Inferior parietal cortex (tissue), 1 donor: ENCODE data around the gene TGFBI.

ENCODE experiments used
- DNase-seq: peaks from one replicate; pipeline ENCODE4 v3.0.0-alpha.2; 2016; ENCODE audit errors: extremely low spot score

Gene TGFBI

GRCh38 chr5:136063778-136064465 lies 35.1 kb downstream of the TGFBI start:
- no peak for DNase-seq

DNA sequence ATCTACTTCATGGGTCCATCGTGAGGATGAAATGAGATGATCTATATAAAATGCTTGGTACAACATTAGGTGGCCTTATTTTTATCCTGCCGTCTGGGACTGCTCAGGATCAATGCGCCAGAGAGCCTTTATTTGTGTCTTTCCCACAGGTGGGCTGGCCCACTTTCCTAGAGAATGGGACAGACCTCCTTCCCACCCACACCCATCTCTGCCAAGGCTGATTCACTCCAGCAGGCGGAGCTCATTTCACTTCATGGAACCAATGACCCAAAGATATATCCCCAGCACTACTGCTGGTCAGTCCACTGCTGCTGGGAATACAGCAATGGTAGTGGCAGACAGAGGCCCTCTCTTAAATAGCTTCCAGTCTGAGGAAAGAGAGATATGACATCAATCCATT lies 35.7 kb downstream of the TGFBI start:
- DNase-seq = no peak

GRCh38 chr5:136065588-136065987 lies 36.8 kb downstream of the TGFBI start:
- DNase-seq = no peak

- no peak for DNase-seq
Measured at GRCh38 chr5:136066661-136067271, 38.0 kb downstream of the TGFBI start.

- no peak for DNase-seq
Measured at GRCh38 chr5:136067422-136067821, 38.6 kb downstream of the TGFBI start.

DNA sequence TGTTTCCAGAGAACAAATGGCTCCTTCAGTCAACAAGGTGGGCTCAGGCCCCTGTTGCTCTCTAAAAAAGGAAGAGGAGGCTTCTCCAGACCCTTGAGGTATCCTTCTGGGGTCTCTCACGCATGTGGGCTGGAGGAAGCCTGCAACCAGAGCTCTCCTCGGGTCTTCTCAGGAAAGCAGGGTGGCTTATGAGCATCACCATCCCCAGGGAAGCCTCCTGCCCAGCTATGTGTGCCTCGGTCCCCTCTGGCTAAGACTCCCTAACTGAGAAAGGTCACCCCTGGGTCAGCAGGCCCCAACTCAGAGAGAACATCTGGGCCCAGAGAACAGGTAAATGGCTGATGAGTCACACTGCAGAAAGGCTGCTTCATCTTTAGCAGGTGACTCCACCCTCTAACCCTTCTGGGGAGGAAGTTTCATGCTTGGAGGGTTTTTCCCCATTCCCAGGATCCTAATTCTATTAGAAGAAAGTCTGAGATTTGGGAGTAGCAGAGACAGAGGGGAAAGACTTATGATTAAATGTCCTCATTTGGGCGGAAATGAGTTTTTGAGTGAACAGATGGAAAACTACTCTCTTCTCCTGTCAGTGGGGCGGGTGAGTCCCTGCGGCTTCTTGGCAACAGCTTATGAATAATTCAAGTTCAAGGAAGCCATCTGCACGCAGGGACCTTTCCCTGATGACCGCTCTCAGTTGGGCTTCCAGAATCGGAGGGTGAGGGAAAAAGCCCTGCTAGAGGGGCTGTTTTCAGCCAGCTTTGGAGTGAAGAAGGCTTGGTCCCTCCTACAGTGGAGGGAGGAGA lies 41.9 kb downstream of the TGFBI start:
- DNase-seq = no peak

GRCh38 chr5:136073714-136074529 lies 45.1 kb downstream of the TGFBI start:
- no peak for DNase-seq

GRCh38 chr5:136075466-136075891 lies 46.7 kb downstream of the TGFBI start:
- DNase-seq = no peak

DNA sequence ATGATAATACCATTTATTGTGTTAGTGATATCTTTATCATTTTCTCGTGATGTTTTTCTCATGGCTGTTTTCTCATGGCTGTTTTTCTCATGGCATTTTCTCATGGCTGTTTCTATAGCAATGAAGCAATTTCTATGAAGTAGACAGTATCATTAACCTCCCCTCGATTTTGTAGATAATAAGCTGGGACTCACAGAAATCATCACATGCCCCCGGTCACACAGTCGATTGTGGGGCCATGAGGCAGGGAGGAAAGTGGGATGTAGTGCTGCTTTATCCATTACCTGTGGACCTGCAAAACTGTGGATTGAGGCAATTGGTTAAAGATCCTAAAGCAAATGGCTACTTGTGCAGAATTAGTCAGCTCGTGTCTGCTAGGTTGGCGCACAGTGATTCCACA lies 47.3 kb downstream of the TGFBI start:
- DNase-seq = no peak

- no peak for DNase-seq
Measured at GRCh38 chr5:136076881-136077445, 48.2 kb downstream of the TGFBI start.

- no peak for DNase-seq
Measured at GRCh38 chr5:136079195-136079985, 50.6 kb downstream of the TGFBI start.

DNA sequence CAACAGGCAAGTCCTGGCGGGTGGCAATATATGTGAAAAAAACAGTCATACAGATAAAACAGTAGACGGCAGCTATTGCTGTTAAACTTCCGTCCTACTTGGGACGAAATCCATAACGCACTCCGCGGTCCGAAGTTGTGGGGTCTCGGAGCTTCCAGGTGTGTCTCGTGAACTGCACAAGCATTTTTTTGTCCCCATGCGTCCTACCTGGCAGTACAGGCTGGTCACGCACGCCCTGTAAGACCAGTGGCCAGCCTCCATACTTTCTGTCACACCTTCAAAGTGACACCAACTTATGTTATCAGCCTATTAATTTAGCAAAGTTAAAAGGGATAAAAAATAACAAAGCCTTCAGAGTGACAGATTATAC lies 51.3 kb downstream of the TGFBI start:
- no peak for DNase-seq

DNA sequence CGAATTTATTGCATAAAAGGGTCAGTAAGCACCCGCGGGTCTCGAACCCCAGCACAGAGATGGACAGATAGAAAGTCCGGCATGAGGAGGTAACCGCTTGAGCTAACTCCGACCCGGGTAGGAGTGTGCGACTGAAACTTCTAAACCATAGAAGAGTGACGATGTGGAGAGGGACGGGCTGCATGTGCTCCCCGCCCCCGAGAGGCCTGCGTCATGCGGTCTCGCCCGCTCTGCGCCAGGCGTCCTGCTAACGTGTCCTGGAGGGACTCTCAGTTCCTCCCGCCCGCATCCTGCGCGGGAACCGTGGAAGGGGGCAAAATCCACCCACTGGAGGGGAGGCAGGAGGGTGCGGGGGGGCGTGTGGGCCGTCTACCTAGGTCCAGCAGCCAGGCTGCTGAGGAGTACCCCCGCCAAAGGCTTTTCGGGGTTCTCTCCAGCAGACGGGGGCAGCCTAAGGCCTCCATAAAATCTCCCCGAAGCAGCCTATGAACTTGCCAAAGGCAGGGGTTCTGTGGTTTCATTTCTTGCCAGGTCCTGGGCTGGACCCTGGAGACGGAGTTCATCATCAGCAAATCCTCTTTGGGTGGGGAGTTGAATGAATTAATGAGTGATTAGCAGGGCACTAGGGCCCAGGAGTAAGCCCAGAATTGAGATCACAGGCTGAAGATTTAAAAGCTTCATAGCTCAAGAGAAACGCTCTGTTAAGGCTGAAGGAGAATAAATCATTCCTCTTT lies 51.9 kb downstream of the TGFBI start:
- peak; percentile 27 for DNase-seq

GRCh38 chr5:136081217-136081591 lies 52.4 kb downstream of the TGFBI start:
- DNase-seq = no peak

GRCh38 chr5:136082390-136083193 lies 53.8 kb downstream of the TGFBI start:
- peak; percentile 26 for DNase-seq

- DNase-seq = peak; percentile 14
Measured at GRCh38 chr5:136084698-136085097, 55.9 kb downstream of the TGFBI start.

DNA sequence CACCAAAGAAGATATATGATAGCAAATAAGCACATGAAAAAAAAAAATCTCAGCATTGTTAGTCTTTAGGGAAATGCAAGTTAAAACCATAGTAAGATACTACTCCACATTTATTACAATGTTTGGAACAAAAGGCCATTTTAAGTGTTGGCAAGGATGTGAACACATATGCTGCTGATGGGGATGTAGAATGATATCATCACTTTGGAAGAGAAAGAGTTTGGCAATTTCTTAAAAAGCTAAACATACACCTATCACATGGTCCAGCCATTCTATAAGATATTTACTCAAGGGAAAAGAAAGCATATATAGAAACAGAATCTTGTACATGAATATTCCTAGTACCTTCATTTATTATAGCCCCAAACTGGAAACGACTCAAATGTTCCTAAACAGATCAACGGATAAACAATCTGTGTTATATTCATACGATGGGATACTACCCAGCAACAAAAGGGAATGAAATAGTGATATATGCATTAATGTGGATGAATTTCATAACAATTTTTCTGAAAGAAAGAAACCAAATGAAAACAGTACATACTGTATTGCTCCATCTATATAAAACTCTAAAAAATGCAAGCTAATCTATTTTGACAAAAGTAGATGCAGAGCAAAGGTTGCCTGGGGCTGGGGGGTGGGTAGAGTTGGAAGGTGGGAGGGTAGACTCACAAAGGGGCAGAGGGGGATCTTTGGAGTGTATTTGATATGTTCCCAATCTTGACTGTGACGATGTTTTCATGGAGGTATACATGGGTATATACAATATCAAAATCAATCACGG lies 58.2 kb downstream of the TGFBI start:
- no peak for DNase-seq
